OCI-LY7 (cell line): Measurements from ENCODE around the gene SH3BP1. TPM values are rescaled to one million over a fixed set of nuclear protein-coding genes. Genes with fewer than 3 reads are reported as not detected.

ENCODE experiments used
- BruUV-seq: library from RNA; stranded (reverse); fragments of 400-500 nt; replicated peaks from 2 replicates; lab custom pipeline; 2021; lab: Mats Ljungman, UMichigan
- CTCF ChIA-PET: fragments of 300-600 bp; sonication (Branson Sonifier 250); formaldehyde crosslinking; loops from one replicate; lab custom pipeline; 2022; ENCODE audit warnings: antibody characterized with exemption; ENCODE audit not compliant: unreplicated experiment; lab: Charles Lee
- POLR2A ChIA-PET: fragments of 300-600 bp; sonication (Branson Sonifier 250); formaldehyde crosslinking; loops from one replicate; lab custom pipeline; 2022; ENCODE audit warnings: antibody characterized with exemption; lab: Charles Lee
- DNase-seq: peaks from one replicate; pipeline ENCODE4 v3.0.0-alpha.2; 2015; ENCODE audit warnings: low spot score
- H2AFZ ChIP-seq: fragments of 200-600 bp; sonication (generic), shearing (Covaris generic); 2 replicates; pipeline ENCODE4 v1.6.1; 2014; ENCODE audit warnings: mild to moderate bottlenecking, antibody characterized with exemption, low read length, moderate library complexity
- H3K27ac ChIP-seq: fragments of 200-600 bp; sonication (generic); 2 replicates; pipeline ENCODE4 v1.5.1; 2014; ENCODE audit warnings: mixed run types, low read depth, mild to moderate bottlenecking, moderate library complexity, low read length, inconsistent platforms; ENCODE audit not compliant: poor library complexity, severe bottlenecking
- H3K36me3 ChIP-seq: fragments of 200-600 bp; sonication (generic); 2 replicates; pipeline ENCODE4 v1.6.1; 2014; ENCODE audit warnings: mild to moderate bottlenecking, antibody characterized with exemption, low read length, moderate library complexity, mixed read lengths; ENCODE audit not compliant: insufficient read depth
- H3K4me1 ChIP-seq: fragments of 200-600 bp; sonication (generic); 2 replicates; pipeline ENCODE4 v1.5.1; 2014; ENCODE audit warnings: mild to moderate bottlenecking, low read length; ENCODE audit not compliant: insufficient read depth, poor library complexity, severe bottlenecking
- H3K4me2 ChIP-seq: fragments of 200-600 bp; sonication (generic); 2 replicates; pipeline ENCODE4 v1.6.1; 2014; ENCODE audit warnings: mild to moderate bottlenecking, low read length
- H3K4me3 ChIP-seq: fragments of 200-600 bp; sonication (generic); 2 replicates; pipeline ENCODE4 v1.5.1; 2014; ENCODE audit warnings: mild to moderate bottlenecking, low read depth, low read length; ENCODE audit not compliant: poor library complexity, severe bottlenecking
- H3K79me2 ChIP-seq: fragments of 200-600 bp; sonication (generic); 2 replicates; pipeline ENCODE4 v1.6.1; 2016; ENCODE audit warnings: low read depth, mild to moderate bottlenecking, low read length, moderate library complexity, mixed read lengths; ENCODE audit not compliant: insufficient read depth
- H3K9me2 ChIP-seq: fragments of 200-600 bp; sonication (generic); 2 replicates; pipeline ENCODE4 v1.6.1; 2016; ENCODE audit warnings: mild to moderate bottlenecking, low read length, mixed read lengths; ENCODE audit not compliant: insufficient read depth
- H3K9me3 ChIP-seq: fragments of 200-600 bp; sonication (generic); 2 replicates; pipeline ENCODE4 v1.6.1; 2014; ENCODE audit warnings: mild to moderate bottlenecking, mixed run types, low read length, mixed read lengths
- H4K20me1 ChIP-seq: fragments of 200-600 bp; sonication (generic); 2 replicates; pipeline ENCODE4 v1.6.1; 2014; ENCODE audit warnings: mild to moderate bottlenecking, antibody characterized with exemption, low read length, moderate library complexity, mixed read lengths; ENCODE audit not compliant: insufficient read depth
- CTCF ChIP-seq: fragments of 200-600 bp; sonication (generic); conservative IDR thresholded peaks from 2 replicates; pipeline ENCODE4 v1.5.1; 2014; ENCODE audit warnings: mild to moderate bottlenecking, antibody characterized with exemption, low read length, moderate library complexity, mixed read lengths
- EZH2phosphoT487 ChIP-seq: fragments of 200-600 bp; sonication (generic); IDR thresholded peaks from 2 replicates; pipeline ENCODE4 v1.6.1; 2018; ENCODE audit warnings: low read depth, borderline replicate concordance, mild to moderate bottlenecking, mixed run types, antibody characterized with exemption, low read length, moderate library complexity, mixed read lengths
- intact Hi-C: fragments of 100-400 bp; cut with micrococcal nuclease; formaldehyde crosslinking; loops from one replicate; pipeline ENCODE4 v1.10.0; 2022; ENCODE audit not compliant: unreplicated experiment
- total RNA-seq, 2 experiments: library from RNA; depleted of rRNA in 1 of 2; stranded (reverse); fragments of >200 nt in 1 of 2; shearing (Covaris generic) in 1 of 2; gene quantifications; 2 replicates each; pipeline ENCODE4 v1.2.3, GENCODE V29; 2014 to 2022

SH3BP1 gene
- total RNA-seq, 2 experiments from 2014 or later, result 15.3 to 48.4 TPM

- H4K20me1 ChIP-seq, result no peaks in the 10 kb centered on the region
- ChIA-PET POLR2A (interaction anchor here (1.2 to 1.6 kb wide), 2 partner anchors 14 to 17 kb away, joined by 4 read pairs; partner anchors contain the start of gene PDXP), CTCF (interaction anchor here (0.6 to 3.1 kb wide), 3 partner anchors 40 to 100 kb away, joined by 4 to 16 read pairs (median 4); no protein-coding TSS in a partner anchor)
- DNase-seq, result no peak
- no peaks in the 10 kb centered on the region for H3K79me2 ChIP-seq
- BruUV-seq, result no TSS peak
- peak overlapping the region; percentile 94 for H3K4me3 ChIP-seq
- peak overlapping the region; percentile 41 for H3K27ac ChIP-seq
- no peaks in the 10 kb centered on the region for H3K9me3 ChIP-seq
- intact Hi-C loops, result loop anchor here (5.0 kb wide), 1 partner anchor 34 kb away; the partner anchor contains the start of gene GGA1
- peak overlapping the region; percentile 99 for H3K4me2 ChIP-seq
- no peaks in the 10 kb centered on the region for H3K9me2 ChIP-seq
- H2AFZ ChIP-seq, result no peak overlapping the region
- peaks cover 31% of the 10 kb centered on the region for H3K4me1 ChIP-seq
- TF ChIP-seq CTCF (peak; percentile 54), EZH2phosphoT487 (no peak)
- H3K36me3 ChIP-seq, result peaks cover 20% of the 10 kb centered on the region; the same call in 1 of the 2 replicates
These were observed 1.4 kb downstream of the SH3BP1 start for GRCh38 chr22:37640591-37641560.

- H3K4me1 ChIP-seq, result peaks cover 31% of the 10 kb centered on the region
- H2AFZ ChIP-seq, result no peak overlapping the region
- peaks cover 23% of the 10 kb centered on the region; the same call in 1 of the 2 replicates for H3K36me3 ChIP-seq
- no peak overlapping the region for H3K4me3 ChIP-seq
- H3K9me2 ChIP-seq, result no peaks in the 10 kb centered on the region
- peak overlapping the region; percentile 99; the same call in 1 of the 2 replicates for H3K4me2 ChIP-seq
- BruUV-seq, result no TSS peak
- DNase-seq, result no peak
- TF ChIP-seq CTCF (no peak), EZH2phosphoT487 (no peak)
- no peaks in the 10 kb centered on the region for H3K9me3 ChIP-seq
- no peaks in the 10 kb centered on the region for H4K20me1 ChIP-seq
- intact Hi-C loops, result loop anchor here (5.0 kb wide), 1 partner anchor 34 kb away; the partner anchor contains the start of gene GGA1
- H3K79me2 ChIP-seq, result no peaks in the 10 kb centered on the region
- ChIA-PET CTCF (interaction anchor here (0.7 to 3.1 kb wide), 3 partner anchors 39 to 68 kb away, joined by 3 to 16 read pairs (median 4); no protein-coding TSS in a partner anchor), POLR2A (interaction anchor here (1.6 kb wide), 1 partner anchor 17 kb away, joined by 4 read pairs; the partner anchor contains the start of gene PDXP)
- H3K27ac ChIP-seq, result no peak overlapping the region
These were observed 2.1 kb downstream of the SH3BP1 start for GRCh38 chr22:37641561-37641949.
